HepG2 (cell line): Measurements from ENCODE around the gene ATP5MK. TPM values are rescaled to one million over a fixed set of nuclear protein-coding genes. Genes with fewer than 3 reads are reported as not detected.

ENCODE experiments used
- ATAC-seq: fragments of 200-7000 bp; cut with Tn5 transposase; 3 replicates; pipeline ENCODE4 v1.9.1; 2020; ENCODE audit warnings: mild to moderate bottlenecking, moderate library complexity
- BruUV-seq: library from RNA; stranded (reverse); fragments of 400-500 nt; replicated peaks from 2 replicates; lab custom pipeline; 2021; lab: Mats Ljungman, UMichigan
- CTCF ChIA-PET: fragments of 300-600 bp; formaldehyde crosslinking; extraction: SDS; loops from one replicate; lab custom pipeline; 2021; ENCODE audit warnings: low total read pairs, inconsistent platforms, low intra/inter-chr PET ratio; lab: Yijun Ruan, JAX
- POLR2A ChIA-PET: fragments of 350-600 bp; sonication (Branson Sonifier 250); formaldehyde crosslinking; loops from one replicate; lab custom pipeline; 2020; ENCODE audit warnings: antibody characterized with exemption, inconsistent platforms; lab: Yijun Ruan, JAX
- DNase-seq: peaks from one replicate; pipeline ENCODE4 v3.0.0-alpha.2; 2015; ENCODE audit warnings: low spot score
- FAIRE-seq: peaks from 3 replicates; lab custom pipeline; 2011; peaks lifted over from hg19 to GRCh38; lab: Jason Lieb, UNC
- H2AFZ ChIP-seq: one replicate; pipeline ENCODE4 v1.6.1; 2011; ENCODE audit warnings: low read length, inconsistent platforms
- H3K27ac ChIP-seq: fragments of 300-600 bp; 3 replicates; pipeline ENCODE4 v1.8.0; 2011; ENCODE audit warnings: mixed run types, mild to moderate bottlenecking, mixed read lengths, low read length, inconsistent platforms; ENCODE audit not compliant: insufficient read depth; ENCODE audit errors: extremely low read length
- H3K27me3 ChIP-seq, 2 experiments: fragments of 200-600 bp in 1 of 2; 2 replicates in 1 of 2; 3 replicates in 1 of 2; pipeline versions ENCODE4 v1.6.0 to v1.8.0; 2011; ENCODE audit warnings: low read length in 2 of 2, mild to moderate bottlenecking in 2 of 2, moderate library complexity in 2 of 2, inconsistent platforms in 1 of 2; ENCODE audit not compliant: insufficient read depth in 2 of 2, control insufficient read depth in 1 of 2
- H3K36me3 ChIP-seq, 2 experiments: fragments of 200-600 bp in 1 of 2; replicated peaks in 1 of 2; 2 replicates in 1 of 2; 3 replicates in 1 of 2; pipeline versions ENCODE4 v1.5.1 to v1.8.0; 2011; ENCODE audit warnings: low read length in 2 of 2, inconsistent platforms in 1 of 2; ENCODE audit not compliant: insufficient read depth in 2 of 2, control insufficient read depth in 1 of 2
- H3K4me1 ChIP-seq: 2 replicates; pipeline ENCODE4 v1.5.1; 2012; ENCODE audit warnings: low read length, inconsistent platforms; ENCODE audit not compliant: insufficient read depth
- H3K4me2 ChIP-seq: 2 replicates; pipeline ENCODE4 v1.6.0; 2011; ENCODE audit warnings: low read depth, low read length, inconsistent platforms
- H3K4me3 ChIP-seq, 3 experiments: fragments of 200-600 bp in 1 of 3; sonication (generic), shearing (Covaris generic) in 1 of 3; replicated peaks in 1 of 3; 2 replicates each; pipeline ENCODE4 v1.5.1; 2011 to 2016; ENCODE audit warnings: low read length in 3 of 3, inconsistent platforms in 2 of 3, low read depth in 2 of 3, mild to moderate bottlenecking in 2 of 3, control low read depth in 1 of 3, mixed read lengths in 1 of 3; ENCODE audit not compliant: insufficient read depth in 1 of 3
- H3K79me2 ChIP-seq: one replicate; pipeline ENCODE4 v1.6.1; 2011; ENCODE audit warnings: low read length, inconsistent platforms; ENCODE audit not compliant: insufficient read depth
- H3K9ac ChIP-seq: 2 replicates; pipeline ENCODE4 v1.6.0; 2011; ENCODE audit warnings: mild to moderate bottlenecking, low read depth, low read length, inconsistent platforms; ENCODE audit not compliant: insufficient read depth
- H3K9me3 ChIP-seq: 2 replicates; pipeline ENCODE4 v1.5.1; 2012; ENCODE audit warnings: mild to moderate bottlenecking, low read length
- H4K20me1 ChIP-seq: 2 replicates; pipeline ENCODE4 v1.6.0; 2011; ENCODE audit warnings: inconsistent platforms, mild to moderate bottlenecking, low read length, moderate library complexity; ENCODE audit not compliant: insufficient read depth
- CERS6 ChIP-seq: sonication (generic); formaldehyde crosslinking; IDR thresholded peaks from 2 replicates; pipeline ENCODE4 v1.5.0; 2020; ENCODE audit warnings: missing genetic modification reagents
- EEA1 ChIP-seq: sonication (generic); formaldehyde crosslinking; IDR thresholded peaks from 2 replicates; pipeline ENCODE4 v1.5.1; 2020; ENCODE audit warnings: mild to moderate bottlenecking, missing genetic modification reagents, borderline replicate concordance
- FOXM1 ChIP-seq: sonication (generic); formaldehyde crosslinking; IDR thresholded peaks from 2 replicates; pipeline ENCODE4 v1.5.0; 2020; ENCODE audit warnings: missing genetic modification reagents
- FOXO4 ChIP-seq: sonication (generic); formaldehyde crosslinking; conservative IDR thresholded peaks from 2 replicates; pipeline ENCODE4 v1.8.1; 2023; ENCODE audit warnings: missing genetic modification reagents
- MLLT10 ChIP-seq: sonication (generic); formaldehyde crosslinking; IDR thresholded peaks from 2 replicates; pipeline ENCODE4 v1.4.0; 2020; ENCODE audit warnings: missing genetic modification reagents
- PITX1 ChIP-seq: sonication (generic); formaldehyde crosslinking; IDR thresholded peaks from 2 replicates; pipeline ENCODE4 v1.5.1; 2020; ENCODE audit warnings: mild to moderate bottlenecking, missing genetic modification reagents
- PRPF4 ChIP-seq: fragments of 200-400 bp; formaldehyde crosslinking; IDR thresholded peaks from 2 replicates; pipeline ENCODE4 v1.6.1; 2016; ENCODE audit warnings: low read length, low read depth; ENCODE audit not compliant: poor library complexity, severe bottlenecking
- SAP130 ChIP-seq: IDR thresholded peaks from 2 replicates; pipeline ENCODE4 v1.6.1; 2016; ENCODE audit warnings: low read depth
- SIN3A ChIP-seq: IDR thresholded peaks from 2 replicates; pipeline ENCODE4 v1.6.1; 2011; ENCODE audit warnings: low read depth, mild to moderate bottlenecking, control low read depth, low read length, borderline replicate concordance
- SKIL ChIP-seq: sonication (generic); formaldehyde crosslinking; IDR thresholded peaks from 2 replicates; pipeline ENCODE4 v1.8.0; 2022; ENCODE audit warnings: missing genetic modification reagents, mild to moderate bottlenecking, moderate library complexity, borderline replicate concordance
- STAG1 ChIP-seq: sonication (generic); formaldehyde crosslinking; IDR thresholded peaks from 2 replicates; pipeline ENCODE4 v1.4.0; 2020; ENCODE audit warnings: missing genetic modification reagents
- THAP9 ChIP-seq: sonication (generic); formaldehyde crosslinking; IDR thresholded peaks from 2 replicates; pipeline ENCODE4; 2020; ENCODE audit warnings: missing genetic modification reagents, mild to moderate bottlenecking, borderline replicate concordance
- XRCC5 ChIP-seq: fragments of 200-400 bp; formaldehyde crosslinking; optimal IDR thresholded peaks from 2 replicates; pipeline ENCODE3; 2017; ENCODE audit warnings: mild to moderate bottlenecking, low read length
- ZIK1 ChIP-seq: sonication (generic); formaldehyde crosslinking; IDR thresholded peaks from 2 replicates; pipeline ENCODE4 v1.5.0; 2020; ENCODE audit warnings: mild to moderate bottlenecking, low read depth, missing genetic modification reagents, borderline replicate concordance
- ZNF619 ChIP-seq: sonication (generic); formaldehyde crosslinking; IDR thresholded peaks from 2 replicates; pipeline ENCODE4 v1.4.0; 2020; ENCODE audit warnings: mild to moderate bottlenecking, missing genetic modification reagents
- ZSCAN31 ChIP-seq: sonication (generic); formaldehyde crosslinking; IDR thresholded peaks from 2 replicates; pipeline ENCODE4 v1.5.0; 2020; ENCODE audit warnings: low read depth, mild to moderate bottlenecking, missing genetic modification reagents
- WGBS: methylation state at CpG from one replicate; pipeline ENCODE4 v1.1.6; 2017; ENCODE audit warnings: low lambda C conversion rate; 5-methylcytosine and 5-hydroxymethylcytosine counted together
- in situ Hi-C: cut with HindIII; loops from 2 replicates; pipeline ENCODE4 v1.10.0; 2017; ENCODE audit warnings: low pct_unique_long_range_greater_than_20kb; ENCODE audit not compliant: extremely low pct_ligation_motif_present
- intact Hi-C: fragments of 100-400 bp; cut with micrococcal nuclease; formaldehyde crosslinking; loops from one replicate; pipeline ENCODE4 v1.10.0; 2022; ENCODE audit not compliant: unreplicated experiment
- polyA plus RNA-seq, 8 experiments: library from polyadenylated mRNA; depleted of rRNA in 3 of 8; stranded (reverse) in 7 of 8; unstranded in 1 of 8; fragments of >200 nt; fragmentation: Illumina TruSeq in 4 of 8; extraction: Trizol in 4 of 8; gene quantifications; 2 replicates each; pipeline versions ENCODE4 v1.2.1 to v1.2.3, GENCODE V29; 2011 to 2016; ENCODE audit warnings: low read depth in 4 of 8, missing spikeins in 1 of 8, mixed read lengths in 1 of 8; ENCODE audit not compliant: insufficient read depth in 1 of 8
- total RNA-seq, 5 experiments: library from RNA; depleted of rRNA; stranded (reverse); fragments of >200 nt; fragmentation: Illumina TruSeq; extraction: Trizol; gene quantifications; 2 replicates each; pipeline ENCODE4 v1.2.3, GENCODE V29; 2016; ENCODE audit warnings: low read depth in 1 of 5

The ATP5MK gene
- total and polyA plus RNA-seq, 2 of the 13 experiments (the other 11 are each of a cell fraction or from before 2014, with no cell fraction given) = 312 to 517 TPM

GRCh38 chr10:103350517-103351260 is 45.6 kb downstream of the ATP5MK start, which contains the start of gene PCGF6:
TSS of gene PCGF6 (minus strand) at chr10:103351140. CDS start at chr10:103351066, 74 bp downstream.
- peaks cover 2 to 14% of the 10 kb centered on the region in 2 experiments; a peak in 2 of 5 replicates for H3K36me3 ChIP-seq
- no peak for FAIRE-seq
- peak within 1 kb of the TSS; percentile 82 for H3K27ac ChIP-seq
- 2% methylated on average over 41 of the region's 82 CpGs for WGBS
- peak; percentile 76 for DNase-seq
- ChIA-PET POLR2A (interaction anchor here (0.6 to 2.1 kb wide), 4 partner anchors 14 to 607 kb away, joined by 3 to 18 read pairs (median 4); partner anchors contain the start of genes ATP5MK, PDCD11, TAF5 and WBP1L), CTCF (no interaction called here)
- peak within 1 kb of the TSS; percentile 99 for H2AFZ ChIP-seq
- H3K79me2 ChIP-seq = peaks cover 10% of the 10 kb centered on the region
- H3K4me1 ChIP-seq = peaks cover 32% of the 10 kb centered on the region
- intact Hi-C loops = no loop called here
- H3K9me3 ChIP-seq = no peaks in the 10 kb centered on the region
- H3K4me3 ChIP-seq = peak within 1 kb of the TSS; percentile 78 to 85 (median 80)
- H3K4me2 ChIP-seq = peak within 1 kb of the TSS; percentile 95
- in situ Hi-C loops = no loop called here
- BruUV-seq = TSS peak; percentile 55
- H3K9ac ChIP-seq = peak within 1 kb of the TSS; percentile 90
- no peaks in the 10 kb centered on the region for H4K20me1 ChIP-seq
- H3K27me3 ChIP-seq = no peaks in the 10 kb centered on the region
- ATAC-seq = peak; percentile 96
- TF ChIP-seq SIN3A (no peak), STAG1 (no peak), ZNF619 (CRISPR knock-in tag) (0 out of 2 replicates have a peak, but pooled peaks have one; percentile 20), SAP130 (CRISPR knock-in tag) (peak; percentile 53), FOXO4 (CRISPR knock-in tag) (no peak), EEA1 (CRISPR knock-in tag) (no peak), CERS6 (CRISPR knock-in tag) (no peak), ZIK1 (CRISPR knock-in tag) (no peak), PRPF4 (no peak), ZSCAN31 (CRISPR knock-in tag) (no peak), SKIL (CRISPR knock-in tag) (no peak), FOXM1 (CRISPR knock-in tag) (no peak), MLLT10 (no peak), XRCC5 (peak; percentile 22), PITX1 (CRISPR knock-in tag) (no peak), THAP9 (CRISPR knock-in tag) (peak; percentile 27; the same call in 1 of the 2 replicates)
